Activated naive CD8-positive, alpha-beta T cell treated with anti-CD3 and anti-CD28 coated beads, Interleukin-2, amount 50 U/mL, for 16 hours (primary cell): ENCODE data around the gene BGN.

Experiments used
- DNase-seq: peaks from one replicate; pipeline ENCODE4 v3.0.0-alpha.2; 2020; ENCODE audit warnings: low read depth, low spot score

BGN gene

GRCh38 chrX:153494541-153495361 is at the start of gene BGN:
BGN (plus strand) TSS chrX:153494980; CDS start chrX:153504632, 9,652 bp downstream.
- DNase-seq: no peak

DNA sequence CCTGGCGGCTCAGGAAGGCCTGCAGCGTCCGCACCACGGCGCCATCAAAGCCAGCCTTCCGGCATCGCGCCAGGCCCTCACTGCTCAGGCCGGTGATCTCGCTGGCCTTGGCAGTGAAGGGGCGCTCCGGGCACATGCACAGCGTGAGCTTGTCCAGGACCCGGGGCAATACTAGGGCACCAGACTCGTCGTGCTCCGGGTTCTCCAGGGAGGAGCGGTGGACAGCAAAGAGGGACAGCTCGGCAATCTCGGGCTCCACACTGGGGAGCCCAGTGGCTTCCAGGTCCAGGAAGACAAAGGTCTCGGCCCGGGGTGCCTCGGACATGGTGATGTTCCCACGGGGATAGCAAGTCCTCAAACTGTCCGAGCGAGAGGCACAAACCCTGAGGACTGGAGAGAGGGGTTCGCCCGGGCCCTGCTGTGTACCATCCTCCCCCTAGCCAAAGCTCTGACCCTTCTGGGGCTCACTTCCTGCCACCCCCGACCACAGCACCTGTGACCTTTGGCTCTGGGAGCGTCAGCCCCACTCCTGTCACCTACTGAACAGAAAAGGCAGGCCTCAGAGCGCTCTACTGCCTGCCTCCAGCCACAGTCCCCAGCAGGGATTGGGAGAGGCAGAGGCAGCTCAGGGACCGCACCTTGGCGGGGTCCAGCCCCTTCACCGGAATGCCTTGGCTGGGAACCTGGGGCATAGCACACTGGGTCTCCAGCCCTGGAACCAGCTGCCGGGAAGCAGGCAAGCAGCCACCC is 49.5 kb upstream of the BGN start:
- DNase-seq: no peak

DNA sequence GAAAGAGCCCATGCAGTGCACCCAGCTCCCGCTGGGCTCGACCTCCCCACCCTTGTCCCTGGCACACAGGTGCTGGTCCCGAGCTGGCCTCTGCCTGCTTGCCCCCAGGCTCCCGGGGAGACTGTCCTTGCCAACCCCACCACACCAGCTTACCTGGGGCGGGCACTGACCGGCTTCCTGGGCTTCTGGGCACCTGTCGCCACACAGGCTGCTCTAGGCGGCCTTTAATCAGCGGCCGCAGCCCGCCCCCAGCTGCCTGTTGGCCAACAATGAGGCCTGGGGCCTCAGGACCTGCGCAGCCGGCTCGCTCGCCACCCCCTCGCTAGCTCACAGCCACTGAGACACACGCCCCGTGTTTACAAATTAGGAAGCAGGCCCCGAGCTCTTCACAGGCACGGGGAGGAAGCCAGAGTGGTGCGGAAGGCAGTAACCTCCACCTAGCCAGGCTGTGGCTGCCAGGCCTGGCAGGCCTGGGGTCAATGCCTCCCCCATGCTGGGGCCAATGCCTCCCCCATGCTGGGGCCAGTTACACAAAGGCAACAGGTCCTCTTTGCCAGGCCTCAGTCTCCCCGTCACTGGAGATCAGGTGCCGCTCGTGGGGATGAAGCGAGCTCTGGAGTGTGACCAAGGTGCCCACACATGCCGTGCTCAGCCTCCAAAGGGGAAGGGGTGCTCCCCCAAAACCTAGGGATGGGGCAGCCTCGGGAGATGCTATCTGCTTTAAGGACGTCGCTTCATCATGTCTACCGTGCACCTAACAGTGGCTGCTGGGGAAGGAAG is 48.7 kb upstream of the BGN start, which contains the start of gene TREX2:
TREX2 (minus strand) TSS at position 201 of the 780 bp plus-strand sequence. CDS start 626 bp downstream, outside the sequence.
- no peak for DNase-seq

- DNase-seq: no peak
Measured at GRCh38 chrX:153446636-153446936, 48.2 kb upstream of the BGN start.

DNA sequence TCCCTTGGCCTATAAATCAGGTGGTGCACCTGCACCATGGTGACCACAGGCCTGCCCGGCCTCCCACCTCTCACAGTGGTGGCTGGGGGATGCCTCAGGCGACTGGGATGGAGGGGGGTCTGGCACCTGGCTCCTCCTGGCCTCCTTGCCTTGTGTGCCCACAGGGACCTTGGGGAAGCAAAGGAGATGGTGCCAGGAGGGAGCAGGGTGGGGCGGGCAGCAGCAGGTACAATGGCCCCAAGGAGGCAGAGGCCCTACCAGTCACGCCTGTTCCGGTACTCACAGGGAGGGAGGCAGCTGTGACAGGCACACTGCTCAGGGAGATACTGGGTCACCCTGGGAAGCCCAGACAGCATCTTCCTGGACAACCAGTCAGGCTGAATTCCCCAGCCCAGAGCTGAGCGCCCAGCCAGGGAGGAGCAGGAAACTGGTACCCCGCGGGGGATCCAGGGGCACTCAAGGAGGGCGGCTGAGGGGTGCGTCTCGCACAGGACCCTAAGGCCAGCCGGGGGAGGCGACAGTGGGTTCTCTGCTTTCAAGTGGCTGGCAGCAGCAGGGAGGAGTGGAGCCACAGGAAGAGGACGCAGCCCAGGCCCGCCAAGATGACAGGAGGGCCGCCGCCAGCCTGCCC is 47.7 kb upstream of the BGN start:
- no peak for DNase-seq

- DNase-seq: no peak
Measured at GRCh38 chrX:153447581-153447960, 47.2 kb upstream of the BGN start.

GRCh38 chrX:153448556-153449367 is 46.0 kb upstream of the BGN start:
- no peak for DNase-seq

DNA sequence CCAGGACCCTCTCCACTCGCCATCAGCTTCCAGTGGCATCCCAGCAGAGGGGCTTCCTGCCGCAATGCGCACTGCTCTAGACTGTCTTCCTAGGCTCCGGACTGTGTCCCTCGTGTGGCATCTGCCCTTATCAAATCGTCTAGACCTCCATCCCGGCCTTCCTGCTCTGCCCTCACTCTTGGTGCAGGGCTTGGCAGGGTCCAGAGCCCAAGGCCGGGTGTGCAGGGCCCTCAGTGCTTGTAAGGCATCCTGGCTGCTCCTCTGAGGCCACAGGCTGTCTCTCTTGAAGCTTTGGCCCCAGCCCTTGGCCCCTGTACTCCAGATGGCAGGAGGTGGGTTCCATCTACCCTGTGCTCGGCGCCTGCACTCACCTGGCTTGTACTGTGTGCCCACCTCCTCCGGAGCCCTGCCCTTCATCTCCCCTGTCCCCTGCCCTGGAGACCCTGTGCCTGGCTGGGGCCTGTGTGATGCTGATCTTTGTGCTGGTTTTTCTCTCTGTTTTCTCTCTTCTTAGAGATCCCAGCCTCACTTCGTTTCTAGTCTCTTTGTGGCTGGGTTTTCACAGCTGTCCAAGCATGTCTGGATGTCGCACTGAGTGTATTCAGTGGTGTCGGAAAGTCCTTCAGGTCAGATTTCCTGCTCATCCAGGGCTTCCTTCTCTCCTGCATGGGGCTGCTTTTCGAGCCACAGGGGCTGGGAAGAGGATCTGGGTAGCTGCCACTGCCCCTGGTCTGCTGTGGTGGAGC is 45.2 kb upstream of the BGN start:
- DNase-seq: no peak

- no peak for DNase-seq
Measured at GRCh38 chrX:153450114-153450948, 44.4 kb upstream of the BGN start.

GRCh38 chrX:153450949-153451277 is 43.9 kb upstream of the BGN start:
- DNase-seq: no peak

- no peak for DNase-seq
Measured at GRCh38 chrX:153454901-153455550, 39.8 kb upstream of the BGN start.

- DNase-seq: no peak
Measured at GRCh38 chrX:153455571-153455970, 39.2 kb upstream of the BGN start.

GRCh38 chrX:153456161-153456560 is 38.6 kb upstream of the BGN start:
- no peak for DNase-seq

- no peak for DNase-seq
Measured at GRCh38 chrX:153456704-153457103, 38.1 kb upstream of the BGN start.

DNA sequence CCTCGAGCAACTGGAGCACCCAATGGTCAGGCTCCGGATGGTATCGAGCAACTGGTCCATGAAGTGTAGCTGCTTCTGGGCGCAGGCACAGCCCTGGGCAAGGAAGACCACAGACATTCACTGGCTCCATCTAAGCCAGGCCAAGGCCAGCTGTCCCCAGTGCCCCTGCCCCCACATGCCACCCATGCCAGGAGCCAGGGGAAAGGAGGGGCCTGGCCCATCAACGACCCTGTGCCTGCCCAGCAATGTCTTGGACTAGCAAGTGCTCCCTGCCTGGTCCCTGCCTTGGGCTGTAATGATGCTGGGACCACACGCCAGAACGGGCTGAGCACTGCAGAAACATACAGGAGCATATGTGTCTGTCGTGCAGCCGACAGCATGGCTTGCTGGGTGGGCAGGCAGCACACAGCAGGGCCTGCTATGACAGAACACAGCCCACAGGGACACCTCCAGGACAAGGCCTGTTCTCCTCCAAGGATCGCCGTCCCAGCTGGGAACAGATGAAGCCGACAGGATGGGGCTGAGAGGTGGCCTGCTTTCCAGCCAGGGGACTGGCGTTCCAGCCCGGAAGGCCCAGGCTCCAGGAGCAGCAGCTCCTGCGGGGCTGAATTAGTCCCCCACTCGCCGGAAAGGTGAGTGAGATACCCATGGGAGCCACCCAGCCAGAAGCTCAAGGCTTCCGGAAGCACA is 37.5 kb upstream of the BGN start:
- no peak for DNase-seq

DNA sequence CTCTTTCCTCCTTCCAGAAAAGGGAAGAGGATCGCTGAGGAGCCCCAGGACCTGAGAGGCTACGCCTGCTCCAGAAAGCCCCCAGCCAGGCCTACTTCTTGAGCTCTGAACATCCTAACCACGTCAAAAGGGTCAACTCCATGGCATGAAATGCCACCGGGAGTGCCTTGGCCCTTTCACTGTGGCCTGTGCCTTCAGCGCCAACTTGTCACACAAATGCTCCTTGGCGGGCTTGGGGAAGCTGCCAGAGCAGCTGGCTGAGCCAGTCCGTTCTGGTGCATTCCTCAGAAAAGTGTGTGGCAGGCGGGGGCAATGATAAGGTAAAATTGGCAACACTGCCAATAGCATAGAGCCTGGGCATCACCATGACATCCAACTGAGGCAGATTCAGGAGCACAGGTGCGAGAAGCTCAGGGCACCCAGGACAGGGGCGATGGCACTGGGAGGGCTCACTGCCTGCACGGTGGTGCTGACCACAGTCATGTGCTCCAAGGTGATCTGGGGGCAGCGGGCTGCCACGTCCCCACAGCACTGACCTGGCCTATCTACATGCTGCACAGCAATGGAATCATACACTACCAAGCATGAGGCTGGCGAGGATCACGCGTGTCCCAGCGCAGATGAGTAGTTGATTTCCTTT is 36.8 kb upstream of the BGN start:
- no peak for DNase-seq

DNA sequence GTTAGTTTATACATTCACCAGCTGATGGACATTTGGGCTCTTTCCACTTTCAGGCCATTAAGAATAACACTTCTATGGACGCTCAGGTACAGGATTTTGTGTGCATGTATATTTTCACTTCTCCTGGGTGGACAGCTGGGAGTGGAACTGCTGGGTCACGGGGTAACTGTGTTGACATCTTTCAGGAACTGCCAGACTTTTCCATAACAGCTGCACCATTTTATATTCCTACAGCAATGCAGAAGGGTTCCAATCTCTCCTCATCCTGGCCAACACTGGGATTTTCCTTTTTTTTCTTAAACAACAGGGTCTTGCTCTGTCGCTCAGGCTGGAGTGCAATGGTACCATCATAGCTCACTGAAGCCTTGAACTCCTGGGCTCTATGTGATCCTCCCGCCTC is 36.3 kb upstream of the BGN start:
- DNase-seq: no peak

GRCh38 chrX:153459986-153460385 is 34.8 kb upstream of the BGN start:
- DNase-seq: no peak
